Endothelial cell of umbilical vein (primary cell): ENCODE data around the gene MED28. TPM values are rescaled to one million over a fixed set of nuclear protein-coding genes. Genes with fewer than 3 reads are reported as not detected.

Experiments used
- BruUV-seq: library from RNA; stranded (reverse); fragments of 400-500 nt; replicated peaks from 2 replicates; lab custom pipeline; 2021; lab: Mats Ljungman, UMichigan
- CTCF ChIA-PET: fragments of 300-600, 350-600 bp; sonication (Branson Sonifier 250); formaldehyde crosslinking; loops from one replicate; lab custom pipeline; 2021; ENCODE audit warnings: antibody characterized with exemption, inconsistent platforms; lab: Charles Lee
- POLR2A ChIA-PET: fragments of 300-600, 350-600 bp; sonication (Branson Sonifier 250); formaldehyde crosslinking; loops from one replicate; lab custom pipeline; 2021; ENCODE audit warnings: antibody characterized with exemption, inconsistent platforms; lab: Charles Lee
- DNase-seq: peaks from one replicate; pipeline ENCODE4 v3.0.0-alpha.2; 2011; ENCODE audit warnings: low read depth, low spot score
- FAIRE-seq: peaks from 2 replicates; lab custom pipeline; 2011; peaks lifted over from hg19 to GRCh38; lab: Jason Lieb, UNC
- H2AFZ ChIP-seq: 2 replicates; pipeline ENCODE4 v1.6.0; 2012; ENCODE audit warnings: low read depth, low read length, control low read depth, inconsistent platforms
- H3K27ac ChIP-seq: 2 replicates; pipeline ENCODE4 v1.5.1; 2011; ENCODE audit warnings: low read depth, mild to moderate bottlenecking, control low read depth, low read length, moderate library complexity; ENCODE audit not compliant: insufficient read depth
- H3K27me3 ChIP-seq, 2 experiments: 2 replicates each; pipeline versions ENCODE4 v1.6.0 to v1.6.1; 2011; ENCODE audit warnings: low read length in 2 of 2, mixed read lengths in 1 of 2; ENCODE audit not compliant: control insufficient read depth in 2 of 2, insufficient read depth in 2 of 2
- H3K36me3 ChIP-seq, 2 experiments: 2 replicates in 1 of 2; 3 replicates in 1 of 2; pipeline ENCODE4 v1.5.1; 2011; ENCODE audit warnings: low read length in 2 of 2, mild to moderate bottlenecking in 1 of 2, moderate library complexity in 1 of 2; ENCODE audit not compliant: control insufficient read depth in 2 of 2, insufficient read depth in 2 of 2; ENCODE audit errors: extremely low read depth in 1 of 2
- H3K4me1 ChIP-seq: 3 replicates; pipeline ENCODE4 v1.5.1; 2011; ENCODE audit warnings: mild to moderate bottlenecking, low read length; ENCODE audit not compliant: control insufficient read depth, insufficient read depth; ENCODE audit errors: extremely low read depth
- H3K4me2 ChIP-seq: 2 replicates; pipeline ENCODE4 v1.6.1; 2011; ENCODE audit warnings: low read length, control low read depth, mixed read lengths; ENCODE audit not compliant: insufficient read depth
- H3K4me3 ChIP-seq, 3 experiments: fragments of 200-600 bp in 1 of 3; sonication (generic), shearing (Covaris generic) in 1 of 3; replicated peaks in 1 of 3; 2 replicates each; pipeline ENCODE4 v1.5.1; 2011 to 2016; ENCODE audit warnings: control low read depth in 3 of 3, low read length in 3 of 3, mild to moderate bottlenecking in 2 of 3, inconsistent platforms in 1 of 3, low read depth in 1 of 3, moderate library complexity in 1 of 3; ENCODE audit not compliant: insufficient read depth in 1 of 3
- H3K79me2 ChIP-seq: 2 replicates; pipeline ENCODE4 v1.6.0; 2012; ENCODE audit warnings: low read length, inconsistent platforms; ENCODE audit not compliant: control insufficient read depth, insufficient read depth
- H3K9ac ChIP-seq: replicated peaks from 2 replicates; pipeline ENCODE3; 2011; ENCODE audit warnings: low read length, control low read depth; ENCODE audit not compliant: insufficient read depth; ENCODE audit errors: extremely low read depth
- H3K9me1 ChIP-seq: replicated peaks from 3 replicates; pipeline ENCODE4 v1.6.0; 2011; ENCODE audit warnings: mild to moderate bottlenecking, low read length; ENCODE audit not compliant: control insufficient read depth, insufficient read depth; ENCODE audit errors: extremely low read depth
- H3K9me3 ChIP-seq: replicated peaks from 2 replicates; pipeline ENCODE4 v1.5.1; 2012; ENCODE audit warnings: low read length, inconsistent platforms; ENCODE audit not compliant: control insufficient read depth, insufficient read depth
- H4K20me1 ChIP-seq: replicated peaks from 2 replicates; pipeline ENCODE3; 2011; ENCODE audit warnings: mild to moderate bottlenecking, low read length; ENCODE audit not compliant: control insufficient read depth, insufficient read depth; ENCODE audit errors: extremely low read depth
- CTCF ChIP-seq, 2 donors: IDR thresholded peaks; 1 replicate in 1 of 2; 2 replicates in 1 of 2; pipeline ENCODE4 v1.5.1; 2011; ENCODE audit warnings: low read length in 2 of 2, mild to moderate bottlenecking in 2 of 2, moderate library complexity in 2 of 2, control low read depth in 1 of 2, inconsistent platforms in 1 of 2, low read depth in 1 of 2; ENCODE audit not compliant: insufficient read depth in 1 of 2; ENCODE audit errors: extremely low read depth in 1 of 2
- EZH2 ChIP-seq: IDR thresholded peaks from 2 replicates; pipeline ENCODE4 v1.6.1; 2012; ENCODE audit warnings: borderline replicate concordance, low read depth, mild to moderate bottlenecking, moderate library complexity, low read length, inconsistent platforms; ENCODE audit not compliant: severe bottlenecking
- FOS ChIP-seq: IDR thresholded peaks from 2 replicates; pipeline ENCODE4 v1.6.1; 2011; ENCODE audit warnings: mild to moderate bottlenecking, low read length, moderate library complexity, borderline replicate concordance; ENCODE audit not compliant: insufficient read depth
- GATA2 ChIP-seq: IDR thresholded peaks from 2 replicates; pipeline ENCODE4 v1.7.0; 2011; ENCODE audit warnings: low read depth, mild to moderate bottlenecking, moderate library complexity, mixed read lengths, low read length; ENCODE audit not compliant: insufficient read length, insufficient read depth
- JUN ChIP-seq: IDR thresholded peaks from 2 replicates; pipeline ENCODE4 v1.6.1; 2011; ENCODE audit warnings: borderline replicate concordance, low read depth; ENCODE audit not compliant: insufficient read length, insufficient read depth
- MYC ChIP-seq: IDR thresholded peaks from one replicate; pipeline ENCODE4 v1.6.1; 2011; ENCODE audit warnings: mild to moderate bottlenecking, low read depth, low read length
- POLR2A ChIP-seq: IDR thresholded peaks from 2 replicates; pipeline ENCODE4 v1.6.1; 2012; ENCODE audit warnings: low read depth, mild to moderate bottlenecking, control low read depth, low read length
- POLR2AphosphoS5 ChIP-seq: IDR thresholded peaks from 2 replicates; pipeline ENCODE4 v1.6.1; 2012; ENCODE audit warnings: low read depth, mild to moderate bottlenecking, control low read depth, low read length, moderate library complexity; ENCODE audit not compliant: insufficient read depth
- dilution Hi-C: fragments of 300-500 bp; cut with MboI; formaldehyde crosslinking; loops from one replicate; pipeline ENCODE4 v1.15.0; 2019; ENCODE audit warnings: low sequenced_read_pairs; ENCODE audit not compliant: extremely low pct_ligation_motif_present
- intact Hi-C: fragments of 100-400 bp; cut with micrococcal nuclease; formaldehyde crosslinking; loops from one replicate; pipeline ENCODE4 v1.10.0; 2022
- polyA plus RNA-seq, 4 experiments: library from polyadenylated mRNA; depleted of rRNA in 3 of 4; stranded (reverse) in 3 of 4; unstranded in 1 of 4; fragments of >200 nt; gene quantifications; 2 replicates each; pipeline versions ENCODE4 v1.2.1 to v1.2.3, GENCODE V29; 2011 to 2012; ENCODE audit warnings: missing spikeins in 1 of 4
- total RNA-seq: library from RNA; stranded (reverse); gene quantifications from 2 replicates; pipeline ENCODE4 v1.2.3, GENCODE V29; 2021
- TF ChIP-seq, protein P1 (sequence below): IDR thresholded peaks from 2 replicates; pipeline ENCODE4 v1.6.1; 2011; ENCODE audit not compliant: insufficient read depth, insufficient read length

MED28 gene
- total and polyA plus RNA-seq, 2 donors (not counting 3 experiments of a cell fraction or from before 2014, with no cell fraction given) = 10.0 to 49.1 TPM

DNA sequence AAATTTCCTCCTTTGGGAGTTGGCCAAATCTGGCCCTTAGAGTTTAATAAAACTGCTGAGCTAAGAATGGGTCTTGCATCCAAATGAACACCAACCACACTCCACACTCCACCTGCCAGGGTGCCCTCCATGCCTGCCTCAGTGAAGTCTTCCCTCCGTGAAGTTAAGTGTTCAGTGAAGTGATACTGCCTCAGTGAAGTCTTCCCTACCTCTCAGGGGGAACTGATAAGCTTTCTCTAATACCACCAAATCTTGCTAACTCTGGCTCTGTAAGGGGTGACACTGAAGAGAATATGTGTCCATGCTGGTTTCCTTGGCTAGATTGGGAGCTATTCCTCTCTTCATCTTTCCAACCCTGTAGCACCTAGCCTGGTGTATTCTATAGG, 27.9 kb downstream of the MED28 start:
- Histone ChIP-seq H3K27ac (no peak overlapping the region), H3K4me1 (no peaks in the 10 kb centered on the region), H3K79me2 (no peaks in the 10 kb centered on the region), H3K27me3 (no peaks in the 10 kb centered on the region), H2AFZ (no peak overlapping the region), H4K20me1 (no peaks in the 10 kb centered on the region), H3K4me2 (no peak overlapping the region), H3K36me3 (peaks cover 0 to 6% of the 10 kb centered on the region in 2 experiments), H3K9me3 (no peaks in the 10 kb centered on the region), H3K4me3 (no peak overlapping the region), H3K9me1 (no peaks in the 10 kb centered on the region), H3K9ac (no peak overlapping the region)
- dilution Hi-C loops = no loop called here
- TF ChIP-seq EZH2 (no peak), CTCF (IDR thresholded peaks at IDR 0.05; ENCODE audit: extremely low read depth in 1 of 2, insufficient read depth in 1 of 2, low read depth in 1 of 2, low read length in 2 of 2) (no peak), POLR2A (no peak), POLR2AphosphoS5 (no peak), FOS (no peak), MYC (no peak), JUN (no peak), GATA2 (no peak)
- TF ChIP-seq, protein P1, sequence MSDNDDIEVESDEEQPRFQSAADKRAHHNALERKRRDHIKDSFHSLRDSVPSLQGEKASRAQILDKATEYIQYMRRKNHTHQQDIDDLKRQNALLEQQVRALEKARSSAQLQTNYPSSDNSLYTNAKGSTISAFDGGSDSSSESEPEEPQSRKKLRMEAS = no peak
- FAIRE-seq (no peak), DNase-seq (no peak)
- ChIA-PET CTCF (no interaction called here), POLR2A (no interaction called here)
- intact Hi-C loops = no loop called here
- BruUV-seq = no TSS peak
